ENCODE measurements around the gene GPR137B. TPM values are rescaled to one million over a fixed set of nuclear protein-coding genes. Genes with fewer than 3 reads are reported as not detected.

The GPR137B gene
- total RNA-seq, 1 experiment from 2014 or later: 11.4 TPM

GRCh38 chr1:236207569-236207968, 65.2 kb downstream of the GPR137B start:
- H3K9me2 ChIP-seq (ENCODE audit: insufficient read depth): no peaks in the 10 kb centered on the region
- ATAC-seq: no peak
- no peaks in the 10 kb centered on the region for H3K9me3 ChIP-seq (ENCODE audit: control insufficient read depth in 1 of 2, insufficient read depth in 1 of 2, low read depth in 1 of 2, low read length in 2 of 2)
- H3K27me3 ChIP-seq (ENCODE audit: insufficient read depth, low read length): no peaks in the 10 kb centered on the region
- CTCF ChIA-PET: no interaction called here
- RAD21 ChIA-PET (ENCODE audit: low non-redundant PET in 1 of 2, low total read pairs in 2 of 2, uncharacterized antibody in 2 of 2, unreplicated experiment in 2 of 2): no interaction called here
- no peak overlapping the region for H3K4me3 ChIP-seq (replicated peaks in 1 of 2; ENCODE audit: low read depth in 1 of 2, low read length in 2 of 2)
- no peak overlapping the region for H3K9ac ChIP-seq (ENCODE audit: low read length)
- no peaks in the 10 kb centered on the region for H3K36me3 ChIP-seq (ENCODE audit: control insufficient read depth in 1 of 2, insufficient read depth in 2 of 2, low read length in 2 of 2)
- H3K79me2 ChIP-seq (ENCODE audit: insufficient read depth, low read length): no peaks in the 10 kb centered on the region
- intact Hi-C loops (cut with micrococcal nuclease): no loop called here
- TF ChIP-seq EZH2 (IDR thresholded peaks at IDR 0.05) (no peak), ATF3 (IDR thresholded peaks at IDR 0.05) (no peak), CBX3 (IDR thresholded peaks at IDR 0.05; ENCODE audit: low read depth) (no peak), POLR2A (IDR thresholded peaks at IDR 0.05; ENCODE audit: borderline replicate concordance, extremely low read depth, insufficient read depth, insufficient read length) (no peak), REST (IDR thresholded peaks at IDR 0.05; ENCODE audit: low read depth) (no peak), ZNF274 (IDR thresholded peaks at IDR 0.05; ENCODE audit: low read depth, low read length) (no peak), CEBPB (IDR thresholded peaks at IDR 0.05; ENCODE audit: low read depth) (no peak), CTCF (IDR thresholded peaks at IDR 0.05 in 2 of 3, conservative IDR thresholded peaks at IDR 0.05 in 1 of 3; ENCODE audit: borderline replicate concordance in 1 of 3, insufficient read depth in 1 of 3, low read depth in 2 of 3, low read length in 2 of 3) (no peak), SP1 (IDR thresholded peaks at IDR 0.05; ENCODE audit: low read depth) (no peak), ZFX (IDR thresholded peaks at IDR 0.05) (no peak), RAD21 (IDR thresholded peaks at IDR 0.05; ENCODE audit: low read depth) (no peak)
- H3K4me1 ChIP-seq (ENCODE audit: control insufficient read depth in 1 of 2, insufficient read depth in 2 of 2, low read length in 2 of 2): no peaks in the 10 kb centered on the region
- no peak overlapping the region for H3K27ac ChIP-seq (ENCODE audit: low read depth, low read length)
- BruUV-seq (replicated peaks): no TSS peak
- H3K4me2 ChIP-seq (ENCODE audit: low read length): no peak overlapping the region
- POLR2A ChIA-PET: no interaction called here
- no peaks in the 10 kb centered on the region for H4K20me1 ChIP-seq (ENCODE audit: insufficient read depth)
- no peak for DNase-seq (ENCODE audit: low read depth, low spot score)
- no peak overlapping the region for H2AFZ ChIP-seq (ENCODE audit: low read depth, low read length, poor library complexity, severe bottlenecking)

All from HCT116 (cell line).